Retinal pigment epithelial cell (primary cell): Measurements from ENCODE around the gene RNF224.

Experiments used
- DNase-seq: peaks from one replicate; pipeline ENCODE4 v3.0.0-alpha.2; 2010; ENCODE audit warnings: low read depth
- H3K4me3 ChIP-seq: 2 replicates; pipeline ENCODE4 v1.5.1; 2011; ENCODE audit warnings: mild to moderate bottlenecking, low read length, control low read depth, moderate library complexity
- TF ChIP-seq, protein P1 (sequence below): conservative IDR thresholded peaks from 2 replicates; pipeline ENCODE4 v1.5.1; 2011; ENCODE audit warnings: low read depth, low read length, control low read depth, inconsistent platforms

RNF224 gene

DNA sequence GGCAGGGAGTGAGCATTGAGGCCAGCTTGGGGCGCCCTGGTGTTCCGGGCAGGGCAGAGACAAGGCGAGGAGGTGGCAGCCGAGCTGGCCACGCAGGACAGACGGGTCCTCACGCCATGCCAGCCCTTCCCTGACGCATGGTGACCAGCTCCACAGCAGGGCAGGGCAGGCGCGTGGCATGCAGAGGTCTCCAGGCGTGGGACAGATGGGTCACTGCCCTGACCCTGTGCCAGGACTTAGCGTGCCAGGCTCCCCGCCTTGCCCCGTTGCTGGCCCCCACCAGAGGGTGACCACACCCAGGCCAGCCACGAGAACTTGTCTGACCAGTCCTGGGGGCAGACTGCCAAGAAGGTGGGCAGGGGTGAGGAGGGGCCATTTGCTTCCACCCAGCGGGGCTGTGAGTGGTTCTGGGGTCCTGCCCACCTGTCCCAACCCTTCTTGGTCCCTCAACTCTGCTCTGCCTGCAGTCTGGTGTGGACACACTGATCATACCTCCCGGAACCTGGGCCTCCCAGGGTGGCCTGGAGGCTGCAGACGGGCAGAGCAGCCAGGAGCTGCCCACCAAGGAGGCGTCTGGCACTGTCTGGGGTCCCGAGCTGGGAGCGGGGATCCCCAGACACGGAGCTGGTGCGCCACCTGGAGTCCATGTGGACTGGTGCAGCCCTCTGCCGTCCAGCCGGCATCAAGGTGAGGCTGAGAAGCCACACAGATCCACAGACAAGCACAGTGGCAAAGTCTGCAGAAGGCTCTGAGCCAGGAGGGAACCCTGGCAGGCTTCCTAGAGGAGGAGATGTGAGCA, at the start of gene RNF224:
Gene RNF224 (plus strand): TSS at position 449 of the 799 bp plus-strand sequence. CDS start 834 bp downstream, outside the sequence.
- TF ChIP-seq, protein P1, sequence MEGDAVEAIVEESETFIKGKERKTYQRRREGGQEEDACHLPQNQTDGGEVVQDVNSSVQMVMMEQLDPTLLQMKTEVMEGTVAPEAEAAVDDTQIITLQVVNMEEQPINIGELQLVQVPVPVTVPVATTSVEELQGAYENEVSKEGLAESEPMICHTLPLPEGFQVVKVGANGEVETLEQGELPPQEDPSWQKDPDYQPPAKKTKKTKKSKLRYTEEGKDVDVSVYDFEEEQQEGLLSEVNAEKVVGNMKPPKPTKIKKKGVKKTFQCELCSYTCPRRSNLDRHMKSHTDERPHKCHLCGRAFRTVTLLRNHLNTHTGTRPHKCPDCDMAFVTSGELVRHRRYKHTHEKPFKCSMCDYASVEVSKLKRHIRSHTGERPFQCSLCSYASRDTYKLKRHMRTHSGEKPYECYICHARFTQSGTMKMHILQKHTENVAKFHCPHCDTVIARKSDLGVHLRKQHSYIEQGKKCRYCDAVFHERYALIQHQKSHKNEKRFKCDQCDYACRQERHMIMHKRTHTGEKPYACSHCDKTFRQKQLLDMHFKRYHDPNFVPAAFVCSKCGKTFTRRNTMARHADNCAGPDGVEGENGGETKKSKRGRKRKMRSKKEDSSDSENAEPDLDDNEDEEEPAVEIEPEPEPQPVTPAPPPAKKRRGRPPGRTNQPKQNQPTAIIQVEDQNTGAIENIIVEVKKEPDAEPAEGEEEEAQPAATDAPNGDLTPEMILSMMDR: peak; percentile 94
- no peak within 1 kb of the TSS for H3K4me3 ChIP-seq
- peak; percentile 21 for DNase-seq

DNA sequence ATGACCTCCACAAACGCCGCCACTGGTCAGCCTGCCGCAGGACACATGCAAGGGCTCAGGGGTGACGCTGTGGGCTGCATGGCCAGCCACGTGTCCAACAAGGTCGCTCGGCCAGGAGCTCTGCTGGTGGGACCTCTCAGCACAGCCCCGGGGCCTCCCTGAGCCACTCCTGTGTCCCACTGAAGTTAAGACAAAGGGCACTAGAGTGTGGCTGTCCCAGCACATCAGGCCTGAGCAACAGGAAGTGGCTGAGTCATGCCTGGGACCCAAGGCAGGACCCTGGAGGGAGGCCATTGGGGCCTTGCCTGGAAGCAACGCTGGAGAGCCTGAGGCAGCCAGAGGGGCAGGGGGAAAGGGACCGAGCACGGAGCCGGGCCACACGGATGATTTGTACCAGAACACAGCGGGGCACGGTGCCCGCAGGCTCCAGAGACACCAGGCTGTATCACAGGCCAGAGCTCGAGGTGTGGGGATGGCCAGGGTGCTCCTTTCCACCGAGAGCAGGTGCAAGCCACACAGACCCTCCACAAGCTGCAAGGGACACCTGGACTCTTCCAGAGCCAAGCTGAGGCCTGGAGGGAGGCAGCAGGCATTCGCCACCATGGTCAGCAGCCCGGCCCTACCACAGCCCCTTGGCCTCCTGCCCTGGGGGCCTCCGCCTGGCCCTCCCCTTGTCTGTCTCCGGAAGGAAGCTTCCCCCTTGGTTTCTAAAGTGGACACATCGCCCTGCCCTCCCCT, 48.9 kb upstream of the RNF224 start:
- H3K4me3 ChIP-seq: no peak overlapping the region
- no peak for DNase-seq
- TF ChIP-seq, protein P1: no peak

DNA sequence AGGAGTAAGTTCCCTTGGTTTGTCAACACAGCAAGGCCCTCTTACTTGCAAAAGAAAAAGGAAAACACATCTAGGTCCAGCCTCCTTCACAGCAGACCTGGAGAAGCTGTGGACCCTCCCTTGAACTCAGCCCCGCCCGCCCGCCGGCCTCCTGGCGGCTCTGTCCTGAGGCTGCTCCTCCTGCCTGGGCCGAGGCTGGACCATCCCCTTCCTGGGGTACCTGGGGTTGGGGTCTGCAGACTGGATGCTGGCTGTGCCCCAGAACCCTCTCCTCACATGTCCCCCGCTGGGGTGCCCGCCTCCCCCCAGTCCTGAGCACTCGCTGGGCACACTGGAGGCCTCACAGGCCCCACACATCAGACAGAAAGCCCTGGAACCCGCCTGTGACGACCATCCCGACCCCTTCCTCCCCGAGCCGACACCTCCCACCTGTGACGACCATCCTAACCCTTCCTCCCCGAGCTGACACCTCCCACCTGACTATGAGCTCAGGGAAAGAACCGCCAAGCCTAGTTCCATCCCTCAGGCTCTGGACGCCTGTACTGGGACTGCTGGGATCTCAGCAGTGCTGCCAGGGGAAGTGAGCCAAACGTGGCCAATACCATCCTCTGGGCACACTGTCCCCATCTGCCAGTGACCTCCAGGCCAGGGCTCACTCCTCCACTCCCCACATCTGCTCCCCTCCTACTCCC, 48.2 kb upstream of the RNF224 start:
- H3K4me3 ChIP-seq: no peak overlapping the region
- TF ChIP-seq, protein P1: no peak
- DNase-seq: no peak

DNA sequence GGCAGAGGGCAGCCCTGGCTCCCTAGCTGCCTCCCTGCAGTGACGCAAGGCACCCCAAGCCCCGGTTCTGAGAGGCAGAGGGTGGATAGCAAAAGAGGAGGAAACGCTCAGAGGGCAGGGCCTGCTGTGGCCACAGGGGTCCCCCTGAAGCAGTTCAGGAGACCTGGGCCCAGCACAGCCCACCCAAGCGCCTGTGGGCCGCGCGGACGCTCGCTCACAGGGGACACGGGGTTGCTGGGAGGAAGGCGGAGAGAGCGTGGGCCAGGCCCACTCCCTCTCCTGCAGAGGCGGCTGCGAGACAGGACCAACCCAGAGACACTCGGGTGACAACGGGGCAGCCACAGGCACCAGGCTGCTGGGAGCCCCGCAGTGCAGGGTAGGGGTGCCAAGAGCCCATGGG, 47.5 kb upstream of the RNF224 start:
- TF ChIP-seq, protein P1: no peak
- no peak overlapping the region for H3K4me3 ChIP-seq
- DNase-seq: no peak

DNA sequence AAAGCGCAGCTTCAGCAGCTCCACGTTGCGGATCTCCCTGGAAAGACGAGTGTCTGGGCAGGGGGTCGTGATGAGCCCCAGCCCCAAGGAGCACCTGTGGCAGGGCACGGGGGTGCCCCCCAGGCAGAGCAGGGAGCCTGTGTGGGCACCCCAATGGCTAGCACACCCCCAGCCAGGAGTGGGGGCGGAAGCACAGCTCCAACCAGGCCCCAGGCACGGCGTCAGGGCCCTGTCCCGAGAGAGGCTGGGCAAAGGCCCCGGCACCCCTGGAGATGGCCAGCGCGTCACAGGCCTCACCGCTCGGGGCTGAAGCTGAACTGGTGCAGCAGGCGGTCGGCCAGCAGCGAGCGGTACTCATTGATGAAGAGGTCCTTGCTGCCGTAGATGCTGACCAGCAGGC, 46.8 kb upstream of the RNF224 start:
- no peak overlapping the region for H3K4me3 ChIP-seq
- TF ChIP-seq, protein P1: no peak

DNA sequence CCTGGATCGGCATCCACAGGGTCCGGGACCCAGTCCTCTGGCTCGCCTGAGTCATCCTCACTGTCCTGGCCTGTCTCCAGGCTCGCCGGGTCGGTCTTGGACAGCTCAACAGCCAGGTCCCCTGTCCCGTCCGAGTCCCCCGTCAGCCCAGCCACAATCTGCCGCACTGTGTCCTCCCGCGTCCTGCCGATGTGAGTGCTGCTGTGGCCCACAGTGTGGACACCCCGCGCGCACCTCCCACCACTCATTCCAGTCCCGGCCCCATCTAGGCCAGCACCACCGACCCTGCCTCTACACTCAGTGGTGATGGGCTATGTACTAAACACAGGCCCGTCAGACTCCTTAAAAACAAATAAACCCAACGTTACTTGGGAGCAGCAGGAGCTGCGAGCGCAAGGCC, 45.6 kb upstream of the RNF224 start:
- TF ChIP-seq, protein P1: no peak
- H3K4me3 ChIP-seq: no peak overlapping the region

More for the DNA sequence above, 46.8 kb upstream of the RNF224 start:
- no peak for DNase-seq

More for the DNA sequence above, 45.6 kb upstream of the RNF224 start:
- no peak for DNase-seq
